Activated naive CD4-positive, alpha-beta T cell treated with anti-CD3 and anti-CD28 coated beads, Interleukin-2, amount 10 ng/mL, durations not matched to agents 7 days and 5 days (primary cell): ENCODE results near the gene LAMTOR2.

ENCODE experiments used
- CTCF ChIA-PET: fragments of 350-600 bp; sonication (Branson Sonifier 250); formaldehyde crosslinking; loops from one replicate; lab custom pipeline; 2021; ENCODE audit warnings: antibody characterized with exemption; lab: Charles Lee
- DNase-seq: peaks from one replicate; pipeline ENCODE4 v3.0.0-alpha.2; 2020
- H3K27ac Mint-ChIP-seq: one replicate; pipeline ENCODE4 v1.8.0; 2021; ENCODE audit warnings: mild to moderate bottlenecking, moderate library complexity, mixed read lengths
- H3K27me3 Mint-ChIP-seq: one replicate; pipeline ENCODE4 v1.8.0; 2021; ENCODE audit warnings: mild to moderate bottlenecking, mixed read lengths
- H3K36me3 Mint-ChIP-seq: one replicate; pipeline ENCODE4 v1.8.0; 2021; ENCODE audit warnings: mixed read lengths
- H3K4me1 Mint-ChIP-seq: one replicate; pipeline ENCODE4 v1.8.0; 2021; ENCODE audit warnings: mixed read lengths
- H3K4me3 Mint-ChIP-seq: one replicate; pipeline ENCODE4 v1.8.0; 2021; ENCODE audit warnings: mild to moderate bottlenecking, moderate library complexity, mixed read lengths
- H3K9me3 Mint-ChIP-seq: one replicate; pipeline ENCODE4 v1.8.0; 2021; ENCODE audit warnings: mixed read lengths

LAMTOR2 gene

GRCh38 chr1:156083800-156084790, 29.5 kb downstream of the LAMTOR2 start:
- CTCF ChIA-PET, result interaction anchor here (1.2 to 21.9 kb wide), 4 partner anchors 13 to 235 kb away, joined by 3 to 668 read pairs (median 4); no protein-coding TSS in a partner anchor
- no peak for DNase-seq
- no peak overlapping the region for H3K27ac Mint-ChIP-seq
- peak overlapping the region; percentile 71 for H3K4me3 Mint-ChIP-seq
- no peaks in the 10 kb centered on the region for H3K9me3 Mint-ChIP-seq
- peaks cover 7% of the 10 kb centered on the region for H3K4me1 Mint-ChIP-seq
- no peaks in the 10 kb centered on the region for H3K36me3 Mint-ChIP-seq
- H3K27me3 Mint-ChIP-seq, result peaks cover 92% of the 10 kb centered on the region

- no peaks in the 10 kb centered on the region for H3K9me3 Mint-ChIP-seq
- H3K27me3 Mint-ChIP-seq, result peaks cover 89% of the 10 kb centered on the region
- peaks cover 7% of the 10 kb centered on the region for H3K4me1 Mint-ChIP-seq
- no peak overlapping the region for H3K27ac Mint-ChIP-seq
- no peak for DNase-seq
- CTCF ChIA-PET, result interaction anchor here (0.7 to 21.9 kb wide), 2 partner anchors 36 to 46 kb away, joined by 3 to 668 read pairs; no protein-coding TSS in a partner anchor
- no peaks in the 10 kb centered on the region for H3K36me3 Mint-ChIP-seq
- no peak overlapping the region for H3K4me3 Mint-ChIP-seq
Measured at GRCh38 chr1:156086256-156086662, 31.7 kb downstream of the LAMTOR2 start.

GRCh38 chr1:156089704-156090103, 35.1 kb downstream of the LAMTOR2 start:
- DNase-seq, result no peak
- H3K9me3 Mint-ChIP-seq, result no peaks in the 10 kb centered on the region
- H3K4me1 Mint-ChIP-seq, result no peaks in the 10 kb centered on the region
- no peaks in the 10 kb centered on the region for H3K36me3 Mint-ChIP-seq
- CTCF ChIA-PET, result interaction anchor here (0.6 to 21.9 kb wide), 6 partner anchors 10 to 182 kb away, joined by 3 to 668 read pairs (median 9); no protein-coding TSS in a partner anchor
- no peak overlapping the region for H3K27ac Mint-ChIP-seq
- peaks cover 88% of the 10 kb centered on the region for H3K27me3 Mint-ChIP-seq
- H3K4me3 Mint-ChIP-seq, result no peak overlapping the region

- no peak for DNase-seq
- H3K4me1 Mint-ChIP-seq, result no peaks in the 10 kb centered on the region
- no peaks in the 10 kb centered on the region for H3K36me3 Mint-ChIP-seq
- peaks cover 88% of the 10 kb centered on the region for H3K27me3 Mint-ChIP-seq
- no peak overlapping the region for H3K27ac Mint-ChIP-seq
- CTCF ChIA-PET, result interaction anchor here (0.6 to 21.9 kb wide), 9 partner anchors 9 to 271 kb away, joined by 3 to 668 read pairs (median 5); no protein-coding TSS in a partner anchor
- no peaks in the 10 kb centered on the region for H3K9me3 Mint-ChIP-seq
- no peak overlapping the region for H3K4me3 Mint-ChIP-seq
Measured at GRCh38 chr1:156090138-156090839, 35.7 kb downstream of the LAMTOR2 start.

- Mint-ChIP-seq H3K27me3 (peaks cover 88% of the 10 kb centered on the region), H3K9me3 (no peaks in the 10 kb centered on the region), H3K4me1 (peaks cover 3% of the 10 kb centered on the region), H3K27ac (no peak overlapping the region), H3K36me3 (no peaks in the 10 kb centered on the region), H3K4me3 (no peak overlapping the region)
- CTCF ChIA-PET, result interaction anchor here (0.7 to 21.9 kb wide), 11 partner anchors 8 to 270 kb away, joined by 4 to 668 read pairs (median 5); no protein-coding TSS in a partner anchor
- DNase-seq, result peak; percentile 93
Measured at GRCh38 chr1:156090840-156091188, 36.2 kb downstream of the LAMTOR2 start.

- no peak for DNase-seq
- no peaks in the 10 kb centered on the region for H3K9me3 Mint-ChIP-seq
- no peaks in the 10 kb centered on the region for H3K36me3 Mint-ChIP-seq
- peaks cover 86% of the 10 kb centered on the region for H3K27me3 Mint-ChIP-seq
- H3K4me3 Mint-ChIP-seq, result no peak overlapping the region
- H3K27ac Mint-ChIP-seq, result no peak overlapping the region
- CTCF ChIA-PET, result interaction anchor here (1.0 to 21.9 kb wide), 9 partner anchors 8 to 269 kb away, joined by 4 to 668 read pairs (median 5); no protein-coding TSS in a partner anchor
- peaks cover 11% of the 10 kb centered on the region for H3K4me1 Mint-ChIP-seq
Measured at GRCh38 chr1:156091610-156092009, 37.0 kb downstream of the LAMTOR2 start.

- CTCF ChIA-PET, result interaction anchor here (0.7 to 21.9 kb wide), 17 partner anchors 8 to 449 kb away, joined by 3 to 668 read pairs (median 4); no protein-coding TSS in a partner anchor
- Mint-ChIP-seq H3K27ac (no peak overlapping the region), H3K4me3 (no peak overlapping the region), H3K27me3 (peaks cover 87% of the 10 kb centered on the region), H3K9me3 (no peaks in the 10 kb centered on the region), H3K4me1 (peaks cover 20% of the 10 kb centered on the region), H3K36me3 (no peaks in the 10 kb centered on the region)
- no peak for DNase-seq
Measured at GRCh38 chr1:156095906-156096508, 41.4 kb downstream of the LAMTOR2 start.

- Mint-ChIP-seq H3K27ac (peak overlapping the region; percentile 25), H3K36me3 (no peaks in the 10 kb centered on the region), H3K9me3 (no peaks in the 10 kb centered on the region), H3K27me3 (peaks cover 88% of the 10 kb centered on the region), H3K4me1 (peaks cover 20% of the 10 kb centered on the region), H3K4me3 (peak overlapping the region; percentile 22)
- CTCF ChIA-PET, result interaction anchor here (0.7 to 21.9 kb wide), 26 partner anchors 8 to 349 kb away, joined by 3 to 668 read pairs (median 4); partner anchors contain the start of genes LMNA and TMEM79
- peak; percentile 87 for DNase-seq
Measured at GRCh38 chr1:156096640-156097391, 42.2 kb downstream of the LAMTOR2 start.

- Mint-ChIP-seq H3K36me3 (no peaks in the 10 kb centered on the region), H3K27me3 (peaks cover 88% of the 10 kb centered on the region), H3K4me1 (peaks cover 20% of the 10 kb centered on the region), H3K27ac (no peak overlapping the region), H3K9me3 (no peaks in the 10 kb centered on the region), H3K4me3 (no peak overlapping the region)
- CTCF ChIA-PET, result interaction anchor here (0.8 to 21.9 kb wide), 18 partner anchors 7 to 274 kb away, joined by 3 to 668 read pairs (median 5); partner anchors contain the start of genes LMNA and TMEM79
- DNase-seq, result no peak
Measured at GRCh38 chr1:156097499-156098178, 43.1 kb downstream of the LAMTOR2 start.

GRCh38 chr1:156098784-156099183, 44.2 kb downstream of the LAMTOR2 start:
- CTCF ChIA-PET, result interaction anchor here (1.1 to 21.9 kb wide), 7 partner anchors 8 to 220 kb away, joined by 3 to 668 read pairs (median 4); no protein-coding TSS in a partner anchor
- no peak overlapping the region for H3K27ac Mint-ChIP-seq
- H3K36me3 Mint-ChIP-seq, result no peaks in the 10 kb centered on the region
- H3K27me3 Mint-ChIP-seq, result peaks cover 90% of the 10 kb centered on the region
- H3K9me3 Mint-ChIP-seq, result no peaks in the 10 kb centered on the region
- peaks cover 20% of the 10 kb centered on the region for H3K4me1 Mint-ChIP-seq
- no peak for DNase-seq
- H3K4me3 Mint-ChIP-seq, result no peak overlapping the region

GRCh38 chr1:156099282-156099681, 44.7 kb downstream of the LAMTOR2 start:
- no peak for DNase-seq
- Mint-ChIP-seq H3K9me3 (no peaks in the 10 kb centered on the region), H3K27me3 (peaks cover 90% of the 10 kb centered on the region), H3K4me3 (no peak overlapping the region), H3K4me1 (peaks cover 21% of the 10 kb centered on the region), H3K27ac (no peak overlapping the region), H3K36me3 (no peaks in the 10 kb centered on the region)
- CTCF ChIA-PET, result interaction anchor here (1.1 to 21.9 kb wide), 8 partner anchors 9 to 220 kb away, joined by 3 to 668 read pairs (median 4); no protein-coding TSS in a partner anchor

- CTCF ChIA-PET, result interaction anchor here (0.8 to 21.9 kb wide), 6 partner anchors 10 to 45 kb away, joined by 3 to 668 read pairs (median 4); no protein-coding TSS in a partner anchor
- H3K27me3 Mint-ChIP-seq, result peaks cover 90% of the 10 kb centered on the region
- no peaks in the 10 kb centered on the region for H3K9me3 Mint-ChIP-seq
- H3K27ac Mint-ChIP-seq, result no peak overlapping the region
- DNase-seq, result no peak
- no peak overlapping the region for H3K4me3 Mint-ChIP-seq
- no peaks in the 10 kb centered on the region for H3K36me3 Mint-ChIP-seq
- peaks cover 28% of the 10 kb centered on the region for H3K4me1 Mint-ChIP-seq
Measured at GRCh38 chr1:156100205-156100995, 45.8 kb downstream of the LAMTOR2 start.
